ENCODE results near the gene CNOT4. TPM values are rescaled to one million over a fixed set of nuclear protein-coding genes. Genes with fewer than 3 reads are reported as not detected.

The CNOT4 gene, protein sequence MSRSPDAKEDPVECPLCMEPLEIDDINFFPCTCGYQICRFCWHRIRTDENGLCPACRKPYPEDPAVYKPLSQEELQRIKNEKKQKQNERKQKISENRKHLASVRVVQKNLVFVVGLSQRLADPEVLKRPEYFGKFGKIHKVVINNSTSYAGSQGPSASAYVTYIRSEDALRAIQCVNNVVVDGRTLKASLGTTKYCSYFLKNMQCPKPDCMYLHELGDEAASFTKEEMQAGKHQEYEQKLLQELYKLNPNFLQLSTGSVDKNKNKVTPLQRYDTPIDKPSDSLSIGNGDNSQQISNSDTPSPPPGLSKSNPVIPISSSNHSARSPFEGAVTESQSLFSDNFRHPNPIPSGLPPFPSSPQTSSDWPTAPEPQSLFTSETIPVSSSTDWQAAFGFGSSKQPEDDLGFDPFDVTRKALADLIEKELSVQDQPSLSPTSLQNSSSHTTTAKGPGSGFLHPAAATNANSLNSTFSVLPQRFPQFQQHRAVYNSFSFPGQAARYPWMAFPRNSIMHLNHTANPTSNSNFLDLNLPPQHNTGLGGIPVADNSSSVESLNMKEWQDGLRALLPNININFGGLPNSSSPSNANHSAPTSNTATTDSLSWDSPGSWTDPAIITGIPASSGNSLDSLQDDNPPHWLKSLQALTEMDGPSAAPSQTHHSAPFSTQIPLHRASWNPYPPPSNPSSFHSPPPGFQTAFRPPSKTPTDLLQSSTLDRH
- 10 to 100 TPM; 53.2 to 56.7 TPM for total RNA-seq
- polyA plus RNA-seq (ENCODE audit: insufficient read depth, low read depth, low replicate concordance): 38.2 TPM
- long read RNA-seq, donor 1, full-length matches to known transcripts: 5 of 89 reads
- long read RNA-seq, donor 1, partial matches to known transcripts: 84 of 89 reads
- long read RNA-seq, donor 1, other reads (novel, unspliced or antisense): 0 of 89 reads
- long read RNA-seq, donor 2, partial matches to known transcripts: 0 of 1 reads
- long read RNA-seq, donor 2, other reads (novel, unspliced or antisense): 0 of 1 reads

- WGBS, 2 donors: 0% methylated on average over 30 to 47 of the region's 55 CpGs
- no peaks in the 10 kb centered on the region for H3K9me3 ChIP-seq
- H3K36me3 ChIP-seq (ENCODE audit: low read depth, missing control alignments): no peaks in the 10 kb centered on the region
- TF ChIP-seq, protein P1, sequence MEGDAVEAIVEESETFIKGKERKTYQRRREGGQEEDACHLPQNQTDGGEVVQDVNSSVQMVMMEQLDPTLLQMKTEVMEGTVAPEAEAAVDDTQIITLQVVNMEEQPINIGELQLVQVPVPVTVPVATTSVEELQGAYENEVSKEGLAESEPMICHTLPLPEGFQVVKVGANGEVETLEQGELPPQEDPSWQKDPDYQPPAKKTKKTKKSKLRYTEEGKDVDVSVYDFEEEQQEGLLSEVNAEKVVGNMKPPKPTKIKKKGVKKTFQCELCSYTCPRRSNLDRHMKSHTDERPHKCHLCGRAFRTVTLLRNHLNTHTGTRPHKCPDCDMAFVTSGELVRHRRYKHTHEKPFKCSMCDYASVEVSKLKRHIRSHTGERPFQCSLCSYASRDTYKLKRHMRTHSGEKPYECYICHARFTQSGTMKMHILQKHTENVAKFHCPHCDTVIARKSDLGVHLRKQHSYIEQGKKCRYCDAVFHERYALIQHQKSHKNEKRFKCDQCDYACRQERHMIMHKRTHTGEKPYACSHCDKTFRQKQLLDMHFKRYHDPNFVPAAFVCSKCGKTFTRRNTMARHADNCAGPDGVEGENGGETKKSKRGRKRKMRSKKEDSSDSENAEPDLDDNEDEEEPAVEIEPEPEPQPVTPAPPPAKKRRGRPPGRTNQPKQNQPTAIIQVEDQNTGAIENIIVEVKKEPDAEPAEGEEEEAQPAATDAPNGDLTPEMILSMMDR (IDR thresholded peaks at IDR 0.05): no peak
- peak; percentile 18 for TF ChIP-seq POLR2A (IDR thresholded peaks at IDR 0.05)
- H3K4me3 ChIP-seq: peak within 1 kb of the TSS; percentile 74 to 95
- intact Hi-C loops (cut with DNase I; ENCODE audit: low total_unique reads): no loop called here
- H3K4me1 ChIP-seq: peaks cover 8% of the 10 kb centered on the region
- peak within 1 kb of the TSS; percentile 92 to 97 for H3K27ac ChIP-seq
- peak; percentile 97 for DNase-seq
- no peaks in the 10 kb centered on the region for H3K27me3 ChIP-seq
Observed at GRCh38 chr7:135509839-135510591, at the start of gene CNOT4. TSS of gene CNOT4 (minus strand) at chr7:135510102. CDS start at chr7:135438331, 71,771 bp downstream.

DNA sequence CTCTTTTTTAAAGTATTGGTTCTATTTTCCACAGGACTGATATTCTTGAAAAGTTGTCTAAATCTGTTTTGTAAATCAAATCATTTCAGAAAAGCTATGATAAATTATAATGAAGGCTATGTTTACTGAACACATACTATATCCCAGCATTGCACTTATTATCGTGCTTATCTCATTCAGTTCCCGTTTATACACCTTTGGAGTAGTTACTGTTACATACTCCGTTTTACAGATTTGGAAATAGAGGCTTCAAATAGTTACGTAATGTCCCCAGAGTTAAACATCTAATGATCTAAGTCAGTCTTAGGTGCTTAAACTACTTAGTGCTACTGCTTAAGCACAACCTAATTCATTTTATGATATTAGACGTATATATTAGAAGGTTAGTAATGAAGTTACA lies 49.0 kb upstream of the CNOT4 start:
- Histone ChIP-seq H3K4me3 (peak overlapping the region in 1 of 2 donors; percentile 87), H3K4me1 (peaks cover 6% of the 10 kb centered on the region), H3K9me3 (no peaks in the 10 kb centered on the region), H3K27me3 (no peaks in the 10 kb centered on the region), H3K27ac (peak overlapping the region; percentile 85 to 97), H3K36me3 (ENCODE audit: low read depth, missing control alignments) (no peaks in the 10 kb centered on the region)
- intact Hi-C loops (cut with DNase I; ENCODE audit: low total_unique reads): no loop called here
- WGBS, 2 donors: 33 to 38% methylated on average over 5 of the region's 5 CpGs
- no peak for DNase-seq
- TF ChIP-seq, protein P1 (IDR thresholded peaks at IDR 0.05): no peak

GRCh38 chr7:135558337-135558767 lies 48.5 kb upstream of the CNOT4 start:
- DNase-seq: peak; percentile 84
- Histone ChIP-seq H3K4me1 (peaks cover 6% of the 10 kb centered on the region), H3K9me3 (no peaks in the 10 kb centered on the region), H3K27ac (peak overlapping the region; percentile 85 to 97), H3K27me3 (no peaks in the 10 kb centered on the region), H3K36me3 (ENCODE audit: low read depth, missing control alignments) (no peaks in the 10 kb centered on the region), H3K4me3 (peak overlapping the region; percentile 83 to 87)
- TF ChIP-seq, protein P1 (IDR thresholded peaks at IDR 0.05): peak; percentile 31 to 47 (median 42)
- no peak for TF ChIP-seq POLR2A (IDR thresholded peaks at IDR 0.05)
- intact Hi-C loops (cut with DNase I; ENCODE audit: low total_unique reads): no loop called here
- WGBS, 2 donors: 1 to 2% methylated on average over 15 to 16 of the region's 16 CpGs

DNA sequence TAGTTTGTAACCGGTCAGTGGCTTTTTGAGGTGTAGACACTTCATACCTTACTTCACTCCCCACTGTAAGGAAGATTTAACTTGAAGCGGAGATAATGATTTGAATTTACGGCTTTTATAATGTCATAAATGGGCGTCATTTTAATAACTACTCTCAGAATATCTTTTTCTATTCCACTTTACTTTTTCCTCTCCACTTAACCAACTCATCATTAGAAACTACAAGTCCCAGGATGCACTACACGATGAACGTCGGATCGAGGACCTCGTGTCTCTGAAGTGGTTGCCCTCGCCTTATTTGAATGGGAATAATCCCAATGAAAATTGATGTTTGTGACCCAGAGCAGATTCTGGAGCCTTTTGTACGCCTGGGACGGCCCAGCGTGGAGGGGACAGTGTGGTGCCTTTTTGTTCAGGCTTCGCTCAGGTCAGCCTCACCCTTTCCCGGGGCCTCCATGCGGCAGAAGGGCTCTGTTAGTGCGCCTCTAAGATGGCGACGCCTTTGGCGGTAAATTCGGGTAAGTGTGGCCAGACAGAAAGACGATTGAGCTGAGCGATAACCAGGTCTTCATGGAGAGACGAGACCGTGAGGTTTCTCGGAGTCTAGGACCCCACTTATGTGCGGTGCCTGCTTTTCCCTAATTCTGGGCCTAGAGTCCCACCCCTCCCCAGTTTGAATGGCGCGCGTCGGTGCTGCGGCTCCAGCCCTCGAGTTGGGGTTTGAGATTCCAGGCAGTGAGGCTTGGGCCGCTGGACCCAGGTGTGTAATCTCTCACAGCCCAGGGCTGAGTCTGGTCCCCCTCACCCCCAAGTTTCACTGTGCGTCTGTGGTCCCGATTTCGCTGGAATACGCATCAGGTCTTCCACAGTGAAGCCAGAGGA lies 47.8 kb upstream of the CNOT4 start, which contains the start of gene NUP205:
Gene NUP205 (plus strand): TSS at position 463 of the 882 bp plus-strand sequence. CDS start 28 bp downstream, at position 491.
- TF ChIP-seq POLR2A (IDR thresholded peaks at IDR 0.05): no peak
- TF ChIP-seq, protein P1 (IDR thresholded peaks at IDR 0.05): peak in 1 of 3 experiments; percentile 40
- Histone ChIP-seq H3K4me1 (peaks cover 6% of the 10 kb centered on the region), H3K36me3 (ENCODE audit: low read depth, missing control alignments) (no peaks in the 10 kb centered on the region), H3K27me3 (no peaks in the 10 kb centered on the region), H3K27ac (peak within 1 kb of the TSS; percentile 85 to 97), H3K9me3 (no peaks in the 10 kb centered on the region), H3K4me3 (peak within 1 kb of the TSS; percentile 83 to 87)
- WGBS, 2 donors: 2 to 3% methylated on average over 22 to 38 of the region's 38 CpGs
- intact Hi-C loops (cut with DNase I; ENCODE audit: low total_unique reads): no loop called here
- DNase-seq: peak; percentile 83
